Stimulated activated naive CD4-positive, alpha-beta T cell (primary cell): ENCODE results near the gene IPPK.

Experiments used
- DNase-seq, 6 experiments: peaks; one replicate each; lab custom pipeline; 2025; lab: John Stamatoyannopoulos, UW

IPPK gene

DNA sequence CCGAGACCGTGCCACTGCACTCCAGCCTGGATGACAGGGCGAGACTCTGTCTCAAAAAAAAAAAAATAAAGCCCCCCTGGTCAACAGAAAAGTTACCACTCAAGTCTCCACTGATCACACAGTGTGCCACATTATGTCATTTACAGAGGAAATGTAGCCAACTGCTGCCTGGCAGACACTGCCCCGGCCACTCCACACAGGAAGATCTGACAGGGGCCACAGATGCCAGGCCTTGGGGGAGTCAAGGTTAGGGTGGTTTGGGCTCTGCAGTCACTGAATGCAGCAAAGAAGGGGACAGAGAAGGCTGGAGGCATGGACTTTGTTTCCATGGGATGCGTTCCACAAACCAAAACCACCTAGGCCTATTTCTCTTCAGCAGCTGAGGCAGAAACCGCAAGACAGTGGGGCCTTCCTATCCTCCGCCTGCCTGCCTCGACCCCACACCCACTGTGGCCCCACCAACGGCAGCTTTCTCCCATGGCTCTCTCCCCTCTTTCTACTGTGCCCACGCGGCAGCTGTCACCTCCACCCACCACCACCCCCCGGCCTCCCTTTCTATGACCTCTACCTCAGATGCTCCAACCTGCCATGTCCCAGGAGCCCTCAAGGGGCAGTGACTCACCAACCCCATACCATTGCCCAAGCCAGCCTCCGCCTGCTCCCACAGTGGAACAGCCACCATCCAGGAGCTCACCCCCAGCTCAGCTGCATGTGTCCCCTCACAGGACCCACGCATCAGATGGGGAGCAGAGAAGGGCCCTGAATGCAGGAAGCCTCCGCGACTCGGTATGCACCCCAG, 12.4 kb downstream of the IPPK start:
- DNase-seq = no peak

GRCh38 chr9:92656537-92656925, 13.4 kb downstream of the IPPK start:
- DNase-seq = no peak

GRCh38 chr9:92655896-92656536, 13.9 kb downstream of the IPPK start:
- no peak for DNase-seq

- no peak for DNase-seq
Measured at GRCh38 chr9:92655366-92655765, 14.6 kb downstream of the IPPK start.

- DNase-seq = no peak
Measured at GRCh38 chr9:92654481-92655301, 15.2 kb downstream of the IPPK start.

- no peak for DNase-seq
Measured at GRCh38 chr9:92652461-92652860, 17.5 kb downstream of the IPPK start.

DNA sequence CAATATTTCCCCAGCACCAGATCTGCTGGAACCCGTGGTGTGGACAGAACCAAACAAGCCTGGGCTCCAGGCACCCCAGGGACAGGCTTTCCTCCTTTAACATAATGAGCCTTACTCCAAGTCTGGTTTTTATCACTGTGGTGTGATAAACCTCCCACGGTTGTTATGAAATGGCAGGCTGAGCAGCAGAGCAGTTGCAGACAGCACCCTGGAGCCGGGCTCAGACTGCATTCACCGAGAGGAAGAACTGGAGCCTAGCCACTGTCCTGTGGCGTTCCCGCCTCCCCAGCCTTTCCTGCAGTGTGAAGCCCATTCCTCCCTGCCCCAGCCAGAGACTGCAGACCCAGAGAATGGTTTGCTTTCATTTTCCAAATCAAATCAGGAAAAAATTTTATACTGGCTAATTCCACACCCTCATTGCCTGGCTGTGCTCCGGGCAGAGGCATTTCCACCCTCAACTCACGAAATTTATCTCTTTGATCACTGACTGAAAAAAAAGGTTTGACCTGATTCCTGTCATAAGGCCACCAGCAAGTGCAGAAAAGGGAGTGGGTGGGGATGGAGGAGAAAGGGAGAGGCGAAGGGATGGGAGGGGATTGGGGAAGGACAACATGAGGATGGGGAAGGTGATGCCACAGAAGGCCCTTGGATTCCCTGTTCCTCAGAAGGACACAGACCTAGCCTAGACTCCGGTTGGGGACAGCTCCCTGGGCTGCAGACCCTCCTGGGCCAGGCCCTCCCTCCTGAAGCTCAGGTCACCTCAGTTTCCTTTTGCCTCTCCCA, 18.9 kb downstream of the IPPK start:
- no peak for DNase-seq

- no peak for DNase-seq
Measured at GRCh38 chr9:92650296-92650695, 19.6 kb downstream of the IPPK start.

DNA sequence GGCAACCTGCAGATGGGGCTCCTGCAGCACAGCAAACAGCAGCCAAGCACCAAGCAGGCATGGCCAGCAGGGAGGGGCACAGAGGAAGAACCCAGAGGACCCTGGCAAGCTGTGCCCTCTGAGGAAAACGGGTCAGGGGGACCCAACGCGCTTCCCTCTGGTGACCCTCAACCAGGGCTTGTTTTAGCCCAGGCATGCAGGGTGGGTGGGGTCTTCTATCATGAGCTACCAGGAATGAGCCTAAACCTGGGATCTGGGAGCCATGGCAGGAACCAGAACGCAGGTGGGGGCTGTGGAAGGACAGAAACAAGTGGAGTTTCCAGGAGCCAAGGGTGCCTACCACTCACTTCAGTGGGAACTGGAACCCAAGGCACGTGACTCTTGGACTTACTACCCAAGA, 20.9 kb downstream of the IPPK start:
- DNase-seq = no peak

GRCh38 chr9:92648474-92648971, 21.4 kb downstream of the IPPK start:
- no peak for DNase-seq

DNA sequence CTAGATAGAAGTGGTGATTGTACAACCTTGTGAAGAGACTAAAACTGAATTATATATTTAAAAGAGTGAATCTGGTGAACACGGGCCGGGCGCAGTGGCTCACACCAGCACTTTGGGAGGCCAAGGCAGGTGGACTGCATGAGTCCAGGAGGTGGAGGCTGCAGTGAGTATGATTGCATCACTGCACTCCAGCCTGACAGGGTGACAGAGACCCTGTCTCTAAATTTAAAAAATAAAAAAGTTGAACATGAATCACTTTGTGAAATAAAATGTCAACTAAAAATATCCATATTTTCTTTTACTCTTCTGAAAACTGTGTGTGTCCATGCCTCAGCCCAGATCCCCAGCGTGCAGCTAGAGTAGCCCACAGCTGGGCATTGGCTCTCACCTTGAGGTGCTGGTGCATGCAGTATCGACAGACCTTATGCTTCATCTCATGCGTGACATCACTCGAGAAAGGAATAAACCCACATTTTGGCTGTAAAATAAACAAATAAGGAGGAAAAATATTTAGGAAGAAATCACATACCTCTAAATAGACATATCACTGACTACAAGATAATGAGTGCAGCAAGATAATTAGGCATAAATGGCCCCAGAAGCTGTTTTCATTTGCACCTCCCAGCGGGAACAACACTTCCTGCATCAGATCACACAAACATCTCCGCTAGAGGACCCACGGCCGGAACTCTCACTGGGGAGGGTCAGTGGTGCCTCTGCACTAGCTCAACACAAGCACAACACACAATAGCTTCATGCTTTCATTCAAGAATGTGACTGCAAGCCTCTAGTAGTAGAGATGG, 22.1 kb downstream of the IPPK start:
- no peak for DNase-seq

- no peak for DNase-seq
Measured at GRCh38 chr9:92645041-92645440, 24.9 kb downstream of the IPPK start.

DNA sequence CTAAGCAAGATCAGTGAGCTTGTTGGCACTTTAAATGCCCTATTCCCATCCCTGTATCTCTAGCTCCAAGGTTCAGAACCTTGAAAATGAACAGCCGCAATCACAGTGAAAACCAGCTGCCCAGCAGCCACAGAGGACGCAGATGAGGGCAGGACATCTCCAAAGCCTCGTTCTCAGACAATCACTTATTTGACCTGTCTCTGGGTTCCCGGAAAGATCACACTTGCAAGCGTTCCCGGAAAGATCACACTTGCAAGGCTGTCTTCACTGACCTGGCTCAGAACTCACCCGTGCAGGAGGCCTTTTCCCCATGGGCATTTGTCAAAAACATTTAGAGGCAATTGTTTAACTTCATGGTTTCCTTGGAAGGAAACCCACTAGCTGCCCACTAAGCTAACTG, 25.7 kb downstream of the IPPK start:
- DNase-seq = no peak

DNA sequence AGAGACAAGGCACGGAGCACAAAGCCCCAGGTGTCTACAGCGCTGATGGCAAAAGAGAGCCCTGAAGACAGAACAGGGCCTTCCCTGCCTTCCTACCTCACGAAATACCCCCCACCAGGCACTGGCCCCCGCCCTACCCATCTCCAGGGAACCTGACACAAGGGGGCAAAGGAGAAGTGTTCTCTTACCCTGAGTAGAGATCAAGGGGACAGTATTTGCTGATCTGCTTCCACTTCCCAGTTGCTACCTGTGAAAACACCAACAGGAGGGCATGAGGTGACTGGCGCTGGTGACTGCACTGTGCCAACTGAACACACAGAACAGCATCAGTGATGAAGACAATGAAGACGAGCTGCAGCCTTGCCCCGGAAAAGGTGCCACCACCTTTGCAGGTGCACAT, 27.4 kb downstream of the IPPK start:
- DNase-seq = no peak

GRCh38 chr9:92642041-92642451, 27.9 kb downstream of the IPPK start:
- no peak for DNase-seq

- DNase-seq = no peak
Measured at GRCh38 chr9:92641092-92641809, 28.7 kb downstream of the IPPK start.

GRCh38 chr9:92640398-92641091, 29.4 kb downstream of the IPPK start:
- no peak for DNase-seq

DNA sequence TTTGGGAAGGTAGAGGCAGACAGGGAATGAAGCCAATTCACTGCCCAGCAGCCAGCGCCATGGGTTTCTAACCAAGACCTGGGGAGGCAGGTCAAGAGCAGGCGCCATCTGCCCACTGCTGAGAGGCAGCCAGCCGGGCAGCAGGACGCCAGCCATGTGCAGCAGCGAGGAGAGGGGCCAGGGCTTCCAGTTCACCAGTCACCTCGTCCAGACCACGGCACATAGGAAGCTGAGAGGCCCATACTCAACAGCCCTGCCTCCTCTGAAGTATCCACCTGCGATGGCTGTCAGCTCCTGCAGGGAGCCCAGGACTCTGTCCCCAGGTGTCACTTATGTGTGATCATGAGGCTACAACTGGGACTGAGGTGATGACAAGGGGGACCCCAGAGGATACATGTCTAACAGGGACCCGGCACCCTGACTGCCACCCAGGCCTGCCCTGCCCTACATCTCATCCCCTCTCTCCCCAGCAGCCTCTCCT, 30.1 kb downstream of the IPPK start:
- DNase-seq = no peak

- no peak for DNase-seq
Measured at GRCh38 chr9:92639124-92639523, 30.8 kb downstream of the IPPK start.
